Retinal pigment epithelial cell (primary cell): ENCODE measurements around the gene RBCK1.

ENCODE experiments used
- DNase-seq: peaks from one replicate; pipeline ENCODE4 v3.0.0-alpha.2; 2010; ENCODE audit warnings: low read depth
- H3K4me3 ChIP-seq: 2 replicates; pipeline ENCODE4 v1.5.1; 2011; ENCODE audit warnings: mild to moderate bottlenecking, low read length, control low read depth, moderate library complexity
- CTCF ChIP-seq: conservative IDR thresholded peaks from 2 replicates; pipeline ENCODE4 v1.5.1; 2011; ENCODE audit warnings: low read depth, low read length, control low read depth, inconsistent platforms

RBCK1 gene

GRCh38 chr20:378961-379336, 29.1 kb upstream of the RBCK1 start:
- H3K4me3 ChIP-seq = no peak overlapping the region
- no peak for DNase-seq
- TF ChIP-seq CTCF = no peak

- peak overlapping the region; percentile 76 for H3K4me3 ChIP-seq
- no peak for DNase-seq
Observed at GRCh38 chr20:380763-381580, 27.1 kb upstream of the RBCK1 start.

GRCh38 chr20:381581-382290, 26.4 kb upstream of the RBCK1 start:
- H3K4me3 ChIP-seq = peak overlapping the region; percentile 76
- TF ChIP-seq CTCF = no peak
- no peak for DNase-seq

More at GRCh38 chr20:380763-381580, 27.1 kb upstream of the RBCK1 start:
- TF ChIP-seq CTCF = no peak

- no peak for DNase-seq
- no peak for TF ChIP-seq CTCF
- H3K4me3 ChIP-seq = peak overlapping the region; percentile 76
Observed at GRCh38 chr20:382291-383115, 25.6 kb upstream of the RBCK1 start.

GRCh38 chr20:383889-384288, 24.2 kb upstream of the RBCK1 start:
- no peak overlapping the region for H3K4me3 ChIP-seq
- no peak for TF ChIP-seq CTCF
- DNase-seq = no peak

- DNase-seq = no peak
Observed at GRCh38 chr20:384723-385122, 23.4 kb upstream of the RBCK1 start.

More at GRCh38 chr20:384723-385122, 23.4 kb upstream of the RBCK1 start:
- no peak for TF ChIP-seq CTCF
- no peak overlapping the region for H3K4me3 ChIP-seq
